ENCODE results near the gene FLCN.

The FLCN gene

GRCh38 chr17:17180741-17181525 lies 56.0 kb downstream of the FLCN start:
- no peak for DNase-seq (ENCODE audit: low read depth)
- no peak for TF ChIP-seq CTCF (conservative IDR thresholded peaks at IDR 0.05; ENCODE audit: low read depth, low read length)
- no peak overlapping the region for H3K4me3 ChIP-seq (ENCODE audit: low read depth, low read length)

DNA sequence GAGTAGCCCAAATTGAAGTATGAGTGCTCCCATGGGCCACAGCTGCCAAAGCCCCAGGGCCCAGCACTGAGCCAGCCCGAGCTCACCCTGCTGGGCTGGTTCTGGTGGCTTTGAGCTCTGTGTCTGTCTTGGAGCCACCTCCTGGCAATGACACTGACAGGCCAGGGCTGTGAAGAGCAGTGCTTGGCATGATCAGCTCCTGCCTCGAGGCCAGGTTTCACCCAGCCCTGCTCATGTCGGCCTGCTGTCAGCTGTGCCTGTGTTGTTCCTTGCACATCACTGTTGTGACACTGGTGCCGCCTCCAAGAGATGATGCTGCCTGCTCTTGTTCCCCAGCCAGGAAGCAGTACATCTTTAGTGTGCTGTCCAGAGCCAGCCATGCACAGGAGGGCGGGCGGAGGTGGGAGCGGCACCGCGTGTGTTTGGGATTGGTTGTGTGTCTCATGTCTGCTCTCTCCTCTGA lies 56.8 kb downstream of the FLCN start:
- no peak for DNase-seq (ENCODE audit: low read depth)
- TF ChIP-seq CTCF (conservative IDR thresholded peaks at IDR 0.05; ENCODE audit: low read depth, low read length): no peak
- no peak overlapping the region for H3K4me3 ChIP-seq (ENCODE audit: low read depth, low read length)

- H3K4me3 ChIP-seq (ENCODE audit: low read depth, low read length): no peak overlapping the region
- DNase-seq (ENCODE audit: low read depth): no peak
- no peak for TF ChIP-seq CTCF (conservative IDR thresholded peaks at IDR 0.05; ENCODE audit: low read depth, low read length)
Observed at GRCh38 chr17:17179371-17179827, 57.6 kb downstream of the FLCN start.

DNA sequence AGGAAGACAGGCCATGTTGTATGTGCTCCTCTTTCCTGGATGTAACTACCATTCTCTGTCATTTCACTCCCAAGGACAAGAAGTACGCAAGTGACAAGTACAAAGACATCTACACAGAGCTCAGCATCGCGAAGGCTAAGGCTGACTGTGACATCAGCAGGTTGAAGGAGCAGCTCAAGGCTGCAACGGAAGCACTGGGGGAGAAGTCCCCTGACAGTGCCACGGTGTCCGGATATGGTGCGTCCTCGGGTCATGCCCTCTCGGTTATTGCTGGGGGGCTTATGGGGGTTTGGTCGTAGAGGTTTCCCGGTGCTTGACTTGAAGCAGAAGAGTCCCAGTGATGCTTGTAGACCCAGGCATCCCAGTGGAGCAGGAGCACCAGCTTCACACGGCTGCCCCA lies 59.8 kb downstream of the FLCN start:
- TF ChIP-seq CTCF (conservative IDR thresholded peaks at IDR 0.05; ENCODE audit: low read depth, low read length): no peak
- DNase-seq (ENCODE audit: low read depth): no peak
- no peak overlapping the region for H3K4me3 ChIP-seq (ENCODE audit: low read depth, low read length)

DNA sequence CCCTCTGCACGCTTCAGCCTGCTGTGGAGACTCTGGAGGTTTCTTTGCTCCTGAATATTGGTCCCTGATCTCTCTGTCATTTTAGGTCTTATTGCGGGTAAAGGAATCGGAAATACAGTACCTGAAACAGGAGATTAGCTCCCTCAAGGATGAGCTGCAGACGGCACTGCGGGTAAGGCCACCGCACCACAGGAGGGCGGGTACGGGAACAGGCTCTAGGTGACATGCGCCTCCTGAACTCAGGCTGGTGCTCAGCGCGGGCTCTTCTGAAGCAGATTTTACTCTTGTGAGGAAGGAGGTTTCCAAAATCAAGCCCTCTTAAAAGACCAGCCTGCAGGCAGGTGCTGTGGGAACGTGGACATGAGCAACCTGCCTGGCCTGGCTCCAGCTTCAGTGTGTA lies 60.6 kb downstream of the FLCN start:
- no peak for DNase-seq (ENCODE audit: low read depth)
- no peak for TF ChIP-seq CTCF (conservative IDR thresholded peaks at IDR 0.05; ENCODE audit: low read depth, low read length)
- H3K4me3 ChIP-seq (ENCODE audit: low read depth, low read length): no peak overlapping the region

DNA sequence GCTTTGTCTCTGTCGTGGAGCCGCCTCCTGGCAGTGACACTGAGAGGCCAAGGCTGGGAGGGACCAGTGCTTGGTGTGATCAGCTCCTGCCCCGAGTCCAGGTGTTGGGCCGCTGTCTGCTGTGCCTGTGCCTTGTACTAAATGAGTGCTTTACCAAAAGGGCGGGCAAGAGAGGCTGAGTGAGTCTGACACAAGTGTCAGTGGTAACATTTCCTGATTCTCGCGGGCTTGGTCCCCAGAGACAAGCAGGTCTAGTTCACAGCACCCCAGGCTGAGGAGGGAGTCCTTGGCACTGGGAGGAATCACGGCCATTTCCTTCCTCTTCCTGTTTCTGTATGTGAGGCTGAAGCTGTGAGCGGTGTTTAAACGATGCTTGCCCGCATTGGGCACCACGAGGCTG lies 61.1 kb downstream of the FLCN start:
- H3K4me3 ChIP-seq (ENCODE audit: low read depth, low read length): no peak overlapping the region
- no peak for TF ChIP-seq CTCF (conservative IDR thresholded peaks at IDR 0.05; ENCODE audit: low read depth, low read length)
- no peak for DNase-seq (ENCODE audit: low read depth)

DNA sequence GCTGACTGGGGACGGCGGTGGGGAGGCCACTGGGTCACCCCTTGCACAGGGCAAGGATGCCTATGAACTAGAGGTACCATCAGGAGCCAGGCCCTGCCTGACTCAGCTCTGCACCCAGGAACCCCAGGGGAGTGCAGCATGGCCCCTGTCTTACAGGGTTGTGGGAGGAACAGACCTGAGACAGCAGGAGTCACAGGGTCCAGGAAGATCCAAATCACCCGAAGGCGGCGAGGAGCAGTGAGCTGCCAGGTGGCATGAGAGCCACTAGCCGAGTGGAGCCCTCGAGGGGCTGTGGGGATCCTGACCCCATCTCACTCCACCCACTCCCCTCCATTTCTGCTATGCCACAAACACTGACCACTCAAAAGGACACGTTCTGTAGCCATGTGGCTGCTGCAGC lies 61.6 kb downstream of the FLCN start:
- DNase-seq (ENCODE audit: low read depth): no peak
- TF ChIP-seq CTCF (conservative IDR thresholded peaks at IDR 0.05; ENCODE audit: low read depth, low read length): no peak
- H3K4me3 ChIP-seq (ENCODE audit: low read depth, low read length): no peak overlapping the region

Data from choroid plexus epithelial cell (primary cell).